HepG2 (cell line): ENCODE results near the gene RGP1. TPM values are rescaled to one million over a fixed set of nuclear protein-coding genes. Genes with fewer than 3 reads are reported as not detected.

Source experiments
- ATAC-seq: fragments of 200-7000 bp; cut with Tn5 transposase; 3 replicates; pipeline ENCODE4 v1.9.1; 2020; ENCODE audit warnings: mild to moderate bottlenecking, moderate library complexity
- BruUV-seq: library from RNA; stranded (reverse); fragments of 400-500 nt; replicated peaks from 2 replicates; lab custom pipeline; 2021; lab: Mats Ljungman, UMichigan
- CTCF ChIA-PET: fragments of 300-600 bp; formaldehyde crosslinking; extraction: SDS; loops from one replicate; lab custom pipeline; 2021; ENCODE audit warnings: low total read pairs, inconsistent platforms, low intra/inter-chr PET ratio; lab: Yijun Ruan, JAX
- POLR2A ChIA-PET: fragments of 350-600 bp; sonication (Branson Sonifier 250); formaldehyde crosslinking; loops from one replicate; lab custom pipeline; 2020; ENCODE audit warnings: antibody characterized with exemption, inconsistent platforms; lab: Yijun Ruan, JAX
- DNase-seq: peaks from one replicate; pipeline ENCODE4 v3.0.0-alpha.2; 2015; ENCODE audit warnings: low spot score
- FAIRE-seq: peaks from 3 replicates; lab custom pipeline; 2011; peaks lifted over from hg19 to GRCh38; lab: Jason Lieb, UNC
- H2AFZ ChIP-seq: one replicate; pipeline ENCODE4 v1.6.1; 2011; ENCODE audit warnings: low read length, inconsistent platforms
- H3K27ac ChIP-seq: fragments of 300-600 bp; 3 replicates; pipeline ENCODE4 v1.8.0; 2011; ENCODE audit warnings: mixed run types, mild to moderate bottlenecking, mixed read lengths, low read length, inconsistent platforms; ENCODE audit not compliant: insufficient read depth; ENCODE audit errors: extremely low read length
- H3K27me3 ChIP-seq, 2 experiments: fragments of 200-600 bp in 1 of 2; 2 replicates in 1 of 2; 3 replicates in 1 of 2; pipeline versions ENCODE4 v1.6.0 to v1.8.0; 2011; ENCODE audit warnings: low read length in 2 of 2, mild to moderate bottlenecking in 2 of 2, moderate library complexity in 2 of 2, inconsistent platforms in 1 of 2; ENCODE audit not compliant: insufficient read depth in 2 of 2, control insufficient read depth in 1 of 2
- H3K36me3 ChIP-seq, 2 experiments: fragments of 200-600 bp in 1 of 2; replicated peaks in 1 of 2; 2 replicates in 1 of 2; 3 replicates in 1 of 2; pipeline versions ENCODE4 v1.5.1 to v1.8.0; 2011; ENCODE audit warnings: low read length in 2 of 2, inconsistent platforms in 1 of 2; ENCODE audit not compliant: insufficient read depth in 2 of 2, control insufficient read depth in 1 of 2
- H3K4me1 ChIP-seq: 2 replicates; pipeline ENCODE4 v1.5.1; 2012; ENCODE audit warnings: low read length, inconsistent platforms; ENCODE audit not compliant: insufficient read depth
- H3K4me2 ChIP-seq: 2 replicates; pipeline ENCODE4 v1.6.0; 2011; ENCODE audit warnings: low read depth, low read length, inconsistent platforms
- H3K4me3 ChIP-seq, 3 experiments: fragments of 200-600 bp in 1 of 3; sonication (generic), shearing (Covaris generic) in 1 of 3; replicated peaks in 1 of 3; 2 replicates each; pipeline ENCODE4 v1.5.1; 2011 to 2016; ENCODE audit warnings: low read length in 3 of 3, inconsistent platforms in 2 of 3, low read depth in 2 of 3, mild to moderate bottlenecking in 2 of 3, control low read depth in 1 of 3, mixed read lengths in 1 of 3; ENCODE audit not compliant: insufficient read depth in 1 of 3
- H3K79me2 ChIP-seq: one replicate; pipeline ENCODE4 v1.6.1; 2011; ENCODE audit warnings: low read length, inconsistent platforms; ENCODE audit not compliant: insufficient read depth
- H3K9ac ChIP-seq: 2 replicates; pipeline ENCODE4 v1.6.0; 2011; ENCODE audit warnings: mild to moderate bottlenecking, low read depth, low read length, inconsistent platforms; ENCODE audit not compliant: insufficient read depth
- H3K9me3 ChIP-seq: 2 replicates; pipeline ENCODE4 v1.5.1; 2012; ENCODE audit warnings: mild to moderate bottlenecking, low read length
- H4K20me1 ChIP-seq: 2 replicates; pipeline ENCODE4 v1.6.0; 2011; ENCODE audit warnings: inconsistent platforms, mild to moderate bottlenecking, low read length, moderate library complexity; ENCODE audit not compliant: insufficient read depth
- ZNF383 ChIP-seq: sonication (generic); formaldehyde crosslinking; IDR thresholded peaks from 2 replicates; pipeline ENCODE4 v1.4.0; 2020; ENCODE audit warnings: missing genetic modification reagents, mild to moderate bottlenecking, borderline replicate concordance
- ZNF709 ChIP-seq: sonication (generic); formaldehyde crosslinking; IDR thresholded peaks from 2 replicates; pipeline ENCODE4 v1.5.0; 2020; ENCODE audit warnings: mild to moderate bottlenecking, missing genetic modification reagents
- WGBS: methylation state at CpG from one replicate; pipeline ENCODE4 v1.1.6; 2017; ENCODE audit warnings: low lambda C conversion rate; 5-methylcytosine and 5-hydroxymethylcytosine counted together
- in situ Hi-C: cut with HindIII; loops from 2 replicates; pipeline ENCODE4 v1.10.0; 2017; ENCODE audit warnings: low pct_unique_long_range_greater_than_20kb; ENCODE audit not compliant: extremely low pct_ligation_motif_present
- intact Hi-C: fragments of 100-400 bp; cut with micrococcal nuclease; formaldehyde crosslinking; loops from one replicate; pipeline ENCODE4 v1.10.0; 2022; ENCODE audit not compliant: unreplicated experiment
- polyA plus RNA-seq, 8 experiments: library from polyadenylated mRNA; depleted of rRNA in 3 of 8; stranded (reverse) in 7 of 8; unstranded in 1 of 8; fragments of >200 nt; fragmentation: Illumina TruSeq in 4 of 8; extraction: Trizol in 4 of 8; gene quantifications; 2 replicates each; pipeline versions ENCODE4 v1.2.1 to v1.2.3, GENCODE V29; 2011 to 2016; ENCODE audit warnings: low read depth in 4 of 8, missing spikeins in 1 of 8, mixed read lengths in 1 of 8; ENCODE audit not compliant: insufficient read depth in 1 of 8
- total RNA-seq, 5 experiments: library from RNA; depleted of rRNA; stranded (reverse); fragments of >200 nt; fragmentation: Illumina TruSeq; extraction: Trizol; gene quantifications; 2 replicates each; pipeline ENCODE4 v1.2.3, GENCODE V29; 2016; ENCODE audit warnings: low read depth in 1 of 5
- TF ChIP-seq, protein P1 (sequence below): sonication (generic); formaldehyde crosslinking; IDR thresholded peaks from 2 replicates; pipeline ENCODE4 v1.5.1; 2020; ENCODE audit warnings: mild to moderate bottlenecking, moderate library complexity, missing genetic modification reagents
- TF ChIP-seq, protein P2 (sequence below): sonication (generic); formaldehyde crosslinking; conservative IDR thresholded peaks from 2 replicates; pipeline ENCODE4 v1.8.1; 2023; ENCODE audit warnings: missing genetic modification reagents

The RGP1 gene
- total and polyA plus RNA-seq, 2 of the 13 experiments (the other 11 are each of a cell fraction or from before 2014, with no cell fraction given), result 12.7 to 21.0 TPM

DNA sequence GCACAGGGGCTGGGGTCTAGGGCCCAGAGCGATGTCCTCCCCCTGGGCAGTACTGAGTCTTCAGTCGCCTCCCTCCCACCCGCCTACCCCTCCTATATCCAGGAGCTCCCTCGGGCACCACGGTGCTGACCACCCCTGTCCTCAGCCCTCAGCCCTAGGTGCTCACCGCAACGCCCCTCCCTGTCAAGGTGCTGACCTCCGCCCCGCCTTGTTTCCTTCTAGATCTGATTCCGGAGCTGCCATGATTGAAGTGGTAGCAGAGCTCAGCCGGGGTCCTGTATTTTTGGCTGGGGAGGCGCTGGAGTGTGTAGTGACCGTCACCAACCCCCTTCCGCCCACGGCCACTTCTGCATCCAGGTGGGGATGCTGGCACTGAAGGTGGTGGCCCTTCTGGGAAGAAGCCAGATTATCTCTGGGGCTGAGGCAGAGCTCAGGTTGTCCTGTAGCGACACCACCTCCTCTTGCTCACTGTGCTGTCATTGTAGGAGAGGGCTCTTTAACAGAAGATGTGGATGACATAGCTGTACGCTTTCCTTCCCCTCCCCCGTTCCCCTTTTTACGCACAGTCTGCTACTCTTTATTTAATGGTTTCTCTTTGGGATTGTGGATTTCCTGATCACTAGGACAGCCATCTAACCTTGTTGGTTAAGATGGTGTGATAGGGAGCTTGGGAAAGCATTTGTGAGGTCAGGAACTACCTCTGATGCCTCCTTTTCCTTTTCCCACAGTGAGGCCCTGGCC, 598 bp downstream of the RGP1 start (continued):
- TF ChIP-seq, protein P1, sequence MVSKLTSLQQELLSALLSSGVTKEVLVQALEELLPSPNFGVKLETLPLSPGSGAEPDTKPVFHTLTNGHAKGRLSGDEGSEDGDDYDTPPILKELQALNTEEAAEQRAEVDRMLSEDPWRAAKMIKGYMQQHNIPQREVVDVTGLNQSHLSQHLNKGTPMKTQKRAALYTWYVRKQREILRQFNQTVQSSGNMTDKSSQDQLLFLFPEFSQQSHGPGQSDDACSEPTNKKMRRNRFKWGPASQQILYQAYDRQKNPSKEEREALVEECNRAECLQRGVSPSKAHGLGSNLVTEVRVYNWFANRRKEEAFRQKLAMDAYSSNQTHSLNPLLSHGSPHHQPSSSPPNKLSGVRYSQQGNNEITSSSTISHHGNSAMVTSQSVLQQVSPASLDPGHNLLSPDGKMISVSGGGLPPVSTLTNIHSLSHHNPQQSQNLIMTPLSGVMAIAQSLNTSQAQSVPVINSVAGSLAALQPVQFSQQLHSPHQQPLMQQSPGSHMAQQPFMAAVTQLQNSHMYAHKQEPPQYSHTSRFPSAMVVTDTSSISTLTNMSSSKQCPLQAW (CRISPR knock-in tag), result 0 out of 2 replicates have a peak, but pooled peaks have one; percentile 13

DNA sequence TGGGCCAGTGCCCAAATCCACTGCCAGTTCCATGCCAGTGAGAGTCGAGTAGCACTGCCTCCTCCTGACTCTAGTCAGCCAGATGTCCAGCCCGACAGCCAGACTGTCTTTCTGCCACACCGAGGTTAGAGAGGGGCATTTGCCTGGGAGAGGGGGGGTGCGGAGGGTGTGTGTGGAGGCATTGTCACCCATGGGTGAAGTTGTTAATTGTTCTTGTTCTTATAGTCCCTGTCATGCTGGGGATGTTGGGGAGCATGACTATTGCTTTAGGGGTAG, 1.1 kb downstream of the RGP1 start:
- WGBS, result 72% methylated on average over 4 of the region's 4 CpGs
- ATAC-seq, result no peak
- H4K20me1 ChIP-seq, result peaks cover 32% of the 10 kb centered on the region
- no peak overlapping the region for H2AFZ ChIP-seq
- no TSS peak for BruUV-seq
- H3K4me1 ChIP-seq, result peaks cover 31% of the 10 kb centered on the region
- peak overlapping the region; percentile 95 to 99 (median 98); a peak in 5 of 6 replicates for H3K4me3 ChIP-seq
- in situ Hi-C loops (no loop called here), intact Hi-C loops (no loop called here)
- peak overlapping the region; percentile 89 for H3K27ac ChIP-seq
- H3K9me3 ChIP-seq, result no peaks in the 10 kb centered on the region
- peak overlapping the region; percentile 80 for H3K4me2 ChIP-seq
- DNase-seq, result no peak
- H3K36me3 ChIP-seq, result peaks cover 9 to 30% of the 10 kb centered on the region in 2 experiments
- H3K79me2 ChIP-seq, result peaks cover 34% of the 10 kb centered on the region
- H3K27me3 ChIP-seq, result no peaks in the 10 kb centered on the region; a peak in 2 of 5 replicates
- ChIA-PET POLR2A (interaction anchor here (0.8 to 5.8 kb wide), 6 partner anchors 19 to 103 kb away, joined by 3 to 102 read pairs (median 7); partner anchors contain the start of genes CREB3, HINT2, TLN1 and TPM2), CTCF (no interaction called here)
- peak overlapping the region; percentile 94 for H3K9ac ChIP-seq
- FAIRE-seq, result no peak
- no peak for TF ChIP-seq ZNF709 (CRISPR knock-in tag)
- 0 out of 2 replicates have a peak, but pooled peaks have one; percentile 32 for TF ChIP-seq ZNF383 (CRISPR knock-in tag)
- TF ChIP-seq, protein P2, sequence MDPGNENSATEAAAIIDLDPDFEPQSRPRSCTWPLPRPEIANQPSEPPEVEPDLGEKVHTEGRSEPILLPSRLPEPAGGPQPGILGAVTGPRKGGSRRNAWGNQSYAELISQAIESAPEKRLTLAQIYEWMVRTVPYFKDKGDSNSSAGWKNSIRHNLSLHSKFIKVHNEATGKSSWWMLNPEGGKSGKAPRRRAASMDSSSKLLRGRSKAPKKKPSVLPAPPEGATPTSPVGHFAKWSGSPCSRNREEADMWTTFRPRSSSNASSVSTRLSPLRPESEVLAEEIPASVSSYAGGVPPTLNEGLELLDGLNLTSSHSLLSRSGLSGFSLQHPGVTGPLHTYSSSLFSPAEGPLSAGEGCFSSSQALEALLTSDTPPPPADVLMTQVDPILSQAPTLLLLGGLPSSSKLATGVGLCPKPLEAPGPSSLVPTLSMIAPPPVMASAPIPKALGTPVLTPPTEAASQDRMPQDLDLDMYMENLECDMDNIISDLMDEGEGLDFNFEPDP (CRISPR knock-in tag), result 0 out of 2 replicates have a peak, but pooled peaks have one; percentile 56
